Colonic mucosa (tissue), 4 donors: ENCODE results near the gene FGF23. TPM values are rescaled to one million over a fixed set of nuclear protein-coding genes. Genes with fewer than 3 reads are reported as not detected.

Experiments
- DNase-seq: peaks from one replicate; pipeline ENCODE4 v3.0.0-alpha.2; 2020
- H3K27ac ChIP-seq: fragments of 200-600 bp; one replicate; pipeline ENCODE4 v1.8.0; 2021
- H3K27me3 ChIP-seq: fragments of 200-600 bp; one replicate; pipeline ENCODE4 v1.8.0; 2021
- H3K36me3 ChIP-seq: fragments of 200-600 bp; one replicate; pipeline ENCODE4 v1.8.0; 2021
- H3K4me1 ChIP-seq: fragments of 200-600 bp; one replicate; pipeline ENCODE4 v1.8.0; 2021; ENCODE audit warnings: mild to moderate bottlenecking
- H3K4me3 ChIP-seq: fragments of 200-600 bp; one replicate; pipeline ENCODE4 v1.8.0; 2021
- H3K9ac ChIP-seq, 2 donors: one replicate each; pipeline ENCODE4 v1.7.0; 2013; ENCODE audit warnings: control low read depth in 2 of 2, low read depth in 2 of 2, low read length in 2 of 2
- H3K9me3 ChIP-seq: fragments of 200-600 bp; one replicate; pipeline ENCODE4 v1.8.0; 2021
- intact Hi-C: fragments of 100-400 bp; cut with DNase I; formaldehyde crosslinking; loops from one replicate; pipeline ENCODE4 v1.14.1; 2022
- total RNA-seq, 2 donors: library from RNA; stranded (reverse); fragmentation: NEBNext Ultra II Directional in 1 of 2; extraction: Animal tissue kit (Norgen Biotek cat#: 25700) in 1 of 2; gene quantifications; one replicate each; pipeline ENCODE4 v1.2.1, GENCODE V29; 2021
- TF ChIP-seq, protein P1 (sequence below): fragments of 200-600 bp; IDR thresholded peaks from one replicate; pipeline ENCODE4 v1.8.0; 2022; ENCODE audit warnings: antibody characterized with exemption, mild to moderate bottlenecking
- donor health status: healthy.
- donor health status: DM: no; HTN: no; CAD: no.
- donor health status: DM: no; HTN: no; CAD: no.

FGF23 gene
- not detected for total RNA-seq

DNA sequence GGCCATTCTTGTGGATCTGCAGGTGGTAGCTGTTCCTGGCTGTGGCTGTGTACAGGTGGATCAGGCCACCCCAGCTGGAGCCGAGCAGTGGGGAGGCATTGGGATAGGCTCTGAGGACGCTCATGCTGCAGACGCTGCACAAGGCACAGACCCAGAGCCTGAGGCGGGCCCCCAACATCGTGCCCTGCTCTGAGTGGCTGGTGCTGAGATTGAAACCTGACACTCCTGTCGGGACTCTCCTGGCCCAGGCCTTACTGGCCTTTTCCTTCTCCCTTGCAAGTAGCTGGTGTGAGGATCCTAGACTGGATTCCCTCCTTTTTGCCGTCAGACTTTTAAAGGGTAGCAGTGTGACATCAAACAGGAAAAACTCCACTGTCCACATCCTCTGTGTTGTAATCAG lies at the start of gene FGF23:
FGF23 (minus strand) TSS at position 308 of the 400 bp plus-strand sequence; CDS start at position 178, 130 bp downstream.
- Histone ChIP-seq H3K4me3 (no peak within 1 kb of the TSS), H3K9me3 (no peaks in the 10 kb centered on the region), H3K4me1 (no peaks in the 10 kb centered on the region), H3K27ac (no peak within 1 kb of the TSS), H3K36me3 (no peaks in the 10 kb centered on the region), H3K9ac (no peak within 1 kb of the TSS), H3K27me3 (no peaks in the 10 kb centered on the region)
- TF ChIP-seq, protein P1, sequence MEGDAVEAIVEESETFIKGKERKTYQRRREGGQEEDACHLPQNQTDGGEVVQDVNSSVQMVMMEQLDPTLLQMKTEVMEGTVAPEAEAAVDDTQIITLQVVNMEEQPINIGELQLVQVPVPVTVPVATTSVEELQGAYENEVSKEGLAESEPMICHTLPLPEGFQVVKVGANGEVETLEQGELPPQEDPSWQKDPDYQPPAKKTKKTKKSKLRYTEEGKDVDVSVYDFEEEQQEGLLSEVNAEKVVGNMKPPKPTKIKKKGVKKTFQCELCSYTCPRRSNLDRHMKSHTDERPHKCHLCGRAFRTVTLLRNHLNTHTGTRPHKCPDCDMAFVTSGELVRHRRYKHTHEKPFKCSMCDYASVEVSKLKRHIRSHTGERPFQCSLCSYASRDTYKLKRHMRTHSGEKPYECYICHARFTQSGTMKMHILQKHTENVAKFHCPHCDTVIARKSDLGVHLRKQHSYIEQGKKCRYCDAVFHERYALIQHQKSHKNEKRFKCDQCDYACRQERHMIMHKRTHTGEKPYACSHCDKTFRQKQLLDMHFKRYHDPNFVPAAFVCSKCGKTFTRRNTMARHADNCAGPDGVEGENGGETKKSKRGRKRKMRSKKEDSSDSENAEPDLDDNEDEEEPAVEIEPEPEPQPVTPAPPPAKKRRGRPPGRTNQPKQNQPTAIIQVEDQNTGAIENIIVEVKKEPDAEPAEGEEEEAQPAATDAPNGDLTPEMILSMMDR = no peak
- intact Hi-C loops = no loop called here
- DNase-seq = no peak

DNA sequence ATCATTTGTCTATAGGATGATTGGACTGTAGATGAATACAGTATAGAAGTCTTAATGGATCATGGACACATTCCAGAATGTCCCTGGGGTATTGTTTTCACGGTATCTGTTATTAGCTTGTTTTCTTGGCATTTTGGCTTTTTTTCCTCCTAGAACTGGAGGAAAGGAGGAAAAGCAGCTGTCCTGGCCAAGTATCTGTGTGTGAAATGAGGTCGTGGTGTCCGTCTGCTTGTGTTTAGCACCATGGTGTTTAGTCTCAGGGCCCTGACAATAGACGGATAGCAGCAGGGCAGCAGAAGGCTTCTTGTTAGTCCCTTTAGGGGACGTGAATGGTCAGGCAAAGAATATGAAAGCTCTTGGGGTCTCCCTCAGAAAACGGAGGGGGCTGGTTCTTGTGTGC lies 44.9 kb upstream of the FGF23 start:
- Histone ChIP-seq H3K4me1 (no peaks in the 10 kb centered on the region), H3K27me3 (no peaks in the 10 kb centered on the region), H3K9me3 (no peaks in the 10 kb centered on the region), H3K27ac (no peak overlapping the region), H3K4me3 (no peak overlapping the region), H3K9ac (no peak overlapping the region), H3K36me3 (no peaks in the 10 kb centered on the region)
- TF ChIP-seq, protein P1 = no peak
- no peak for DNase-seq
- intact Hi-C loops = loop anchor here (5.0 kb wide), 1 partner anchor 103 kb away; no protein-coding TSS in a partner anchor

DNA sequence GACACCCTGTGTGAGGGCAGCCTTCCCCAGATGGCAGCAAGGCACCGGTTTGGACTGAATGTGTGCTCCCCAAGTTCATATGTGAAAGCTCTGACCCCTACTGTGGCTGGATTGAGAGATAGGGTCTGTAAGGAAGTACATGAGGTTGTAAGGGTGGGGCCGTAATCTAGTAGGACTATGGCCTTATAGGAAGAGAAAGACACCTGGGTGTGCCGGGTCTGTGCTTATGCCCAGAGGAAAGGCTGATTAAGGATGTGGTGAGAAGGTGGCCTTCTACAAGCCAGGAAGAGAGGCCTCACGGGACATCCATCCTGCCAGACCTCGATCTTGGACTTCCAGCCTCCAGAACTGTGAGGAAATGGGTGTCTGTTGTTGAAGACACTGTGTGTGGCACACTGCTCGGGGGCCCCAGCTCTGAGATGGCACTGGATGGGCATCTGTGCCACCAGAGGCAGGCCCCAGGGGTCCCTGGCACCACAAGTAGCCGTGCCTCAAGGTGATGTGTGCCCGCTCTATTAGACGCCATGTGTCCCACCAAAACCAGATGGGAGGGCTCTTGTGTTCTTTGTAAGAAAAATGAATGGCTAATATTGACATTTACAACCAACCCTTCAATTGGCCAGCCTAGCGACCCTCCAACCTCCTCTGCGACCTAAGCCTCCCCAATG lies 44.1 kb upstream of the FGF23 start:
- TF ChIP-seq, protein P1 = no peak
- Histone ChIP-seq H3K9me3 (no peaks in the 10 kb centered on the region), H3K4me3 (no peak overlapping the region), H3K9ac (no peak overlapping the region), H3K4me1 (no peaks in the 10 kb centered on the region), H3K36me3 (no peaks in the 10 kb centered on the region), H3K27me3 (no peaks in the 10 kb centered on the region), H3K27ac (no peak overlapping the region)
- intact Hi-C loops = loop anchor here (5.0 kb wide), 1 partner anchor 104 kb away; no protein-coding TSS in a partner anchor
- DNase-seq = no peak

DNA sequence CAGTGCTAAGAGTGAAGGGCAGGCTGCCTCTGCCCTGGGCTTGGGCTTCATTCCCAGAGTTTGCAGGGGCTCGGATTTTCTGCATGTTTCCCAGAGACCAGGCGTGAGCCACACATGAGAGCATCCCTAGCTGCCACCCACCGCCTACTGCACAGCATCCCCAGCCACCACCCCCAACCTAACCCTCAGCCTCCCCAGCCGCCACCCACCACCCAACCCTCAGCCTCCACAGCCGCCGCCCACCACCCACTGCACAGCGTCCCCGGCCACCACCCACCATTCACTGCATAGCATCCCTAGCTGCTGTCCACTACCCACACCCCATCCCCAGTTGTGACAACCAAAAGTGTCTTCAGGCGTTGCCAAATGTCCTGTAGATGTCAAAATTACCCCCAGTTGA lies 43.5 kb upstream of the FGF23 start:
- no peaks in the 10 kb centered on the region for H3K36me3 ChIP-seq
- H3K9ac ChIP-seq = no peak overlapping the region
- no peak for DNase-seq
- H3K27me3 ChIP-seq = no peaks in the 10 kb centered on the region
- no peaks in the 10 kb centered on the region for H3K9me3 ChIP-seq
- no peak overlapping the region for H3K27ac ChIP-seq
- H3K4me3 ChIP-seq = no peak overlapping the region
- H3K4me1 ChIP-seq = no peaks in the 10 kb centered on the region
- intact Hi-C loops = loop anchor here (5.0 kb wide), 1 partner anchor 104 kb away; no protein-coding TSS in a partner anchor
- TF ChIP-seq, protein P1 = no peak

DNA sequence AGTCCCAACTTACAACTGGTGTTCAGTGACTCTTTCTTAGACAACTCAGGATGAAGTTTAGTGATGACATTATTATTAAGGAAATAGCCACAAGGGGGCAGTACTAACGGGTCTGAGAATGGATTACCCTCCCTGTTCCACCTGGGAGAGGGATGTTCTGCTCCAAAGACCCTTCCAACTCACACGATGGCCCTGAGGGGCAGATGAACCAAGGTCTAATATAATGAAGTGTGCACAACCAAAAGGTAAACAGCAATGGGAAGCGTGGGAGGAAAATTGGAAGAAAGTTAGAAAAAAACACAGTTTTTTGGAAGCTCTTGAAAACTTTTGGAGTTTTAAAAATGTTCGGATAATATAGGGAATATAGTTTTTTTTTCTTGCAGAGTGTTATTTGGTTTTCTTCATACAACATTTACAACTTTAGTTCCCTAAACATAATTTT lies 42.1 kb upstream of the FGF23 start:
- intact Hi-C loops = loop anchor here (5.0 kb wide), 1 partner anchor 106 kb away; no protein-coding TSS in a partner anchor
- no peaks in the 10 kb centered on the region for H3K27me3 ChIP-seq
- TF ChIP-seq, protein P1 = no peak
- no peak overlapping the region for H3K4me3 ChIP-seq
- H3K36me3 ChIP-seq = no peaks in the 10 kb centered on the region
- H3K4me1 ChIP-seq = no peaks in the 10 kb centered on the region
- DNase-seq = no peak
- H3K9me3 ChIP-seq = no peaks in the 10 kb centered on the region
- no peak overlapping the region for H3K9ac ChIP-seq
- no peak overlapping the region for H3K27ac ChIP-seq
